ENCODE data around the gene RNF130. TPM values are rescaled to one million over a fixed set of nuclear protein-coding genes. Genes with fewer than 3 reads are reported as not detected.
A peak's percentile ranks its signal among the peaks of the same experiment; 100 is the strongest.

Gene RNF130
- total RNA-seq, 3 donors from 2014 or later = 36.1 to 75.7 (median 56.1) TPM

DNA sequence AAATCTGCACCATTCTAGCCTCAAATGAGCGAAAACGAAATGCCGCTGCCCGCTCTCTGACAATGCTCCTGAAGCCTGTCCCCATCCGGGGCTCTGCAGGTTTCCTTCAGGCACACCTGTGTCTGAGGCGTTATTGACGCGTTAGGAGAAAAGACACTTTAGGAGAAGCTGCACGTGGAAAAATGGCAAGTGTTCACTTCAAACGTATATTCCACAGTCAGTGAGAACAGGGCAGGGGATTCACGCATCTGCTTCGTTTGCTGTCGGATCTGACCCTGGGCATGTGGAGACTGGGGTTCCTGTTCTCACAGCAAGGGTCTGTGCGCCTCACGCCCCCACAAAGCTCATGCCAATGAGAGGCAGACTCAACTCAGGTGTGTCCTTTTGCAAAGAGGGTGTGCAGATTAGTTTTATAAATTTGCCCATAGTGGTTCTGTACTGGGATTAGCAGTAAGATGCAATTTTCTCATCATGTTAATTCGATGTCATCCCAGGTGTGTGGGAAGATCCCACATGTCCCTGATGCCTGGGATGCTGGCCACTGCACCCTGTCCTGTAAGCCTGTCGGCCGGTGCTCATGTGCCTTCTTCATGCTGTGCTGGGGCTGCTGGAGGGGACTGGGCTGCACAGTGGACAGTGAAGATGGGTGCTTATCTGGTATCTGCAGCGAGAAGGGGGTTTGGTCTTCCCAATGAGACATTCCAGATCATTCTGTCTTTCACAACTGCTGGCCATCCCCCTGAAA, 152.6 kb downstream of the RNF130 start:
- TF ChIP-seq, protein P1, sequence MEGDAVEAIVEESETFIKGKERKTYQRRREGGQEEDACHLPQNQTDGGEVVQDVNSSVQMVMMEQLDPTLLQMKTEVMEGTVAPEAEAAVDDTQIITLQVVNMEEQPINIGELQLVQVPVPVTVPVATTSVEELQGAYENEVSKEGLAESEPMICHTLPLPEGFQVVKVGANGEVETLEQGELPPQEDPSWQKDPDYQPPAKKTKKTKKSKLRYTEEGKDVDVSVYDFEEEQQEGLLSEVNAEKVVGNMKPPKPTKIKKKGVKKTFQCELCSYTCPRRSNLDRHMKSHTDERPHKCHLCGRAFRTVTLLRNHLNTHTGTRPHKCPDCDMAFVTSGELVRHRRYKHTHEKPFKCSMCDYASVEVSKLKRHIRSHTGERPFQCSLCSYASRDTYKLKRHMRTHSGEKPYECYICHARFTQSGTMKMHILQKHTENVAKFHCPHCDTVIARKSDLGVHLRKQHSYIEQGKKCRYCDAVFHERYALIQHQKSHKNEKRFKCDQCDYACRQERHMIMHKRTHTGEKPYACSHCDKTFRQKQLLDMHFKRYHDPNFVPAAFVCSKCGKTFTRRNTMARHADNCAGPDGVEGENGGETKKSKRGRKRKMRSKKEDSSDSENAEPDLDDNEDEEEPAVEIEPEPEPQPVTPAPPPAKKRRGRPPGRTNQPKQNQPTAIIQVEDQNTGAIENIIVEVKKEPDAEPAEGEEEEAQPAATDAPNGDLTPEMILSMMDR (IDR thresholded peaks at IDR 0.05) = no peak
- no peak for ATAC-seq
- intact Hi-C loops (cut with DNase I, micrococcal nuclease) = no loop called here
- H3K36me3 ChIP-seq (ENCODE audit: low read depth) = no peaks in the 10 kb centered on the region
- no peak overlapping the region for H3K4me3 ChIP-seq
- H3K4me1 ChIP-seq (ENCODE audit: low read depth) = peaks cover 1% of the 10 kb centered on the region
- no peaks in the 10 kb centered on the region for H3K9me3 ChIP-seq
- no peak for DNase-seq

DNA sequence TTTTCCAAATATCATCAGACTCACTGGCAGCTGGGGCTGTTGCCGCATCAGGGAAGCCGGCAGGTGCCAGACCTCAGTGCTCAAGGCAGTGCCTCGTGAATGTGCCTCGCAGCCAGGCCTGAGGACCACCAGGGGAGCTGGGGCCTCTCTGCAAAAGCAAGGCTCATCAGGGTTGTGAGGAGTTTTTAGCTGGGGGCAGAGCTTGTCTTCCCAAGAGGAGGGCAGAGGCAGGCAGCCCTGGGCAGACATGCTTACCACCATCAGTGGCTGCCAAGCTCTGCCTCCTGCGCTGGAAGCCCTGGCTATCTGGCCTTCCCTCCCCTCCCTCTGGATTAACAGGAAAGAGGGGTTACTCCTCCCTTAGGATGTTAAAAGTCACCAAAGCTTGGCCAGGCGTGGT, 155.0 kb downstream of the RNF130 start:
- no peak for DNase-seq
- no peak for ATAC-seq
- no peak overlapping the region for H3K4me3 ChIP-seq
- no peaks in the 10 kb centered on the region for H3K36me3 ChIP-seq (ENCODE audit: low read depth)
- no peaks in the 10 kb centered on the region for H3K9me3 ChIP-seq
- peaks cover 6% of the 10 kb centered on the region for H3K4me1 ChIP-seq (ENCODE audit: low read depth)
- intact Hi-C loops (cut with DNase I, micrococcal nuclease) = no loop called here
- TF ChIP-seq, protein P1 (IDR thresholded peaks at IDR 0.05) = no peak

DNA sequence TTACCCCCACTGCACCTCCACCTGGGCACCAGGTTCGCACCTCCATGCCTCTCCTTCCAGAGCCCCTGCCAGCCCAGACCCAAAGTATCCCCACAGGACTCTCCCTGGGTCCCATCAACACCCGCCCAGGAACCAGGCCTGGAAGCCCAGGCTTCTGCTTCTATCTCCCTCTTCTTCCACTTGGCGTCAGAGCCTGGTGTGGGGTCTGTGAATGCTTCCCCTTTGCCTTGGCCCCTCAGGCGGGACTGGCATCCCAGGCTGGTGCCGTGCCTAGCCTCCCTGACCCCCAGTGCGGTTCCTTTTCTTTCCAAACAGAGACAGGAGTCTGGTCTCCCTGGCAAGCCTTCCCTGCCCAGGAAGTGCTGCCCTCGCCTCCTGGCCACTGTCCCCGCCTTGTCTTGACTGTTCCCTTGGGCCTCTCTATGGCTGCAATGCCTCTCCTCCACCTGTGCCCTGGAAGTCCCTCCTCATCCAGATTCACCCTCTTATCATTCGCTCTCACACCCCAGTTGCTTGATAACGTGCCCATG, 156.1 kb downstream of the RNF130 start:
- TF ChIP-seq, protein P1 (IDR thresholded peaks at IDR 0.05) = no peak
- no peaks in the 10 kb centered on the region for H3K36me3 ChIP-seq (ENCODE audit: low read depth)
- H3K9me3 ChIP-seq = no peaks in the 10 kb centered on the region
- ATAC-seq = no peak
- H3K4me1 ChIP-seq (ENCODE audit: low read depth) = peaks cover 6% of the 10 kb centered on the region
- intact Hi-C loops (cut with DNase I, micrococcal nuclease) = no loop called here
- no peak overlapping the region for H3K4me3 ChIP-seq
- no peak for DNase-seq

DNA sequence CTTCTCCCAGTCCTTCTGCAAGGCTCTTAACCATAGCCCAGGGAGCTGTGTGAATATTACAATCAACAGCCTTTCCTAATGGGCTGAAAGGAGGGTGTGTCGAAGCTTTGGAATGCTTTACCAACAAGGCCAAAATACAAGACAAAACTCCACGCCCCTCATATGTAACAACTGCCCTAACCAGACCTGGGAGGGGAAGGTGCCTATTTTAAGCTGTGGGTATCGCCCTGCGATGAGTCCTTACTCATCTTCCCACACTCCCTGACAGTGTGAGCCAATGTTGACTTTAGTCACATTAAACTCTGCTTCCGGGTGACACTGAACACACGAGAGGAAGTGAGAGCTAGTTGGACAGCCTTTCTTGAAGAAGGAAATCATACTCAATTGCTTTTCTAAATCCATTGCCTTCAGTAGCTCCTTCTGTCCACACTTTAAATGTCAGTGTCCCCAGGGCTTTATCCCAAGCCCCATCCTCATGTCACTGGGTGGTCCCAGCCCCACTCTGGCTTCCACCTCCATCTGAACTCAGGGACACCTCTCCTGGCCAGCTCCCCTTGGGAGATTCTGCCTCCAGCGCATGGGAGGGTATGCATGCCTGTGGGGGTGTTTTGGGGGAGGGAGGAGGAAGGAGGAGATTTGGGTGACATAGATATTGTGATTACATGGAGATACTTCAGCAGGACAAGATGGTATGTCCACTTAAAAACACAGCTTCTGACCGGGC, 157.4 kb downstream of the RNF130 start:
- H3K4me3 ChIP-seq = no peak overlapping the region
- ATAC-seq = peak; percentile 97
- intact Hi-C loops (cut with DNase I, micrococcal nuclease) = no loop called here
- TF ChIP-seq, protein P1 (IDR thresholded peaks at IDR 0.05) = no peak
- peaks cover 6% of the 10 kb centered on the region for H3K4me1 ChIP-seq (ENCODE audit: low read depth)
- no peaks in the 10 kb centered on the region for H3K9me3 ChIP-seq
- no peaks in the 10 kb centered on the region for H3K36me3 ChIP-seq (ENCODE audit: low read depth)
- DNase-seq = peak in 1 of 3 donors; percentile 60

DNA sequence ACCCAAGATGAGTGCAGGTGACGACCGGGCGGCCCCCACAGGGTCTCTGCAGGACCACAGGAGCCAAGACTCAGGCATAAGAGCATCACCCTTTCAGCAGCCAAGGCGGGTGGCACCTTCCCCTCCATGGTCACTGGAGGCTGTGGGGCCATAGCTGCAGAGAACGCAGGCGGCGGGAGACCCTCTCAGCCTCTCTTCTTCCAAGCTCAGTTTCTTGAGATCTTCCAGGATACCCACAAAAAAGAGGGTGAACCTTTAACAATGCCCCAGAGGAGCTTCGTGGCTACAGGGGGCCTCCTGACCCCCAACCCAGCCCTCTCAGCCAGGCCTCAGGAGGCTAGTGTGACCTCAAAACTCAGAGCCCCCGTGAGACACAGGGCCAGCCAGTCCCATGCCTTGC, 158.1 kb downstream of the RNF130 start:
- intact Hi-C loops (cut with DNase I, micrococcal nuclease) = no loop called here
- no peaks in the 10 kb centered on the region for H3K9me3 ChIP-seq
- no peak overlapping the region for H3K4me3 ChIP-seq
- DNase-seq (no peak), ATAC-seq (no peak)
- TF ChIP-seq, protein P1 (IDR thresholded peaks at IDR 0.05) = no peak
- H3K36me3 ChIP-seq (ENCODE audit: low read depth) = no peaks in the 10 kb centered on the region
- peaks cover 6% of the 10 kb centered on the region for H3K4me1 ChIP-seq (ENCODE audit: low read depth)
